ENCODE measurements around the gene PXYLP1.
A peak's percentile ranks its signal among the peaks of the same experiment; 100 is the strongest.

The PXYLP1 gene

GRCh38 chr3:141229132-141229531, 2.5 kb upstream of the PXYLP1 start:
- peak; percentile 26 for DNase-seq

GRCh38 chr3:141230293-141230692, 1.3 kb upstream of the PXYLP1 start:
- DNase-seq, result no peak

GRCh38 chr3:141231952-141232823, 563 bp downstream of the PXYLP1 start:
- DNase-seq, result peak; percentile 60

- DNase-seq, result peak; percentile 24
These were observed 2.0 kb downstream of the PXYLP1 start for GRCh38 chr3:141233457-141234161.

GRCh38 chr3:141234283-141234682, 2.7 kb downstream of the PXYLP1 start:
- DNase-seq, result no peak

- DNase-seq, result no peak
These were observed 4.1 kb downstream of the PXYLP1 start for GRCh38 chr3:141235661-141236171.

- no peak for DNase-seq
These were observed 4.7 kb downstream of the PXYLP1 start for GRCh38 chr3:141236361-141236760.

GRCh38 chr3:141237701-141238521, 6.3 kb downstream of the PXYLP1 start:
- peak; percentile 99 for DNase-seq

GRCh38 chr3:141239511-141240281, 8.1 kb downstream of the PXYLP1 start:
- DNase-seq, result peak; percentile 98

- no peak for DNase-seq
These were observed 8.7 kb downstream of the PXYLP1 start for GRCh38 chr3:141240286-141240685.

- DNase-seq, result no peak
These were observed 9.3 kb downstream of the PXYLP1 start for GRCh38 chr3:141240687-141241615.

GRCh38 chr3:141241616-141242376, 10.2 kb downstream of the PXYLP1 start:
- DNase-seq, result no peak

GRCh38 chr3:141242377-141243092, 10.9 kb downstream of the PXYLP1 start:
- no peak for DNase-seq

GRCh38 chr3:141243271-141243707, 11.7 kb downstream of the PXYLP1 start:
- DNase-seq, result no peak

- DNase-seq, result no peak
These were observed 14.8 kb downstream of the PXYLP1 start for GRCh38 chr3:141246224-141246957.

GRCh38 chr3:141246958-141247301, 15.3 kb downstream of the PXYLP1 start:
- DNase-seq, result no peak

GRCh38 chr3:141248064-141248463, 16.4 kb downstream of the PXYLP1 start:
- DNase-seq, result no peak

GRCh38 chr3:141249041-141249440, 17.4 kb downstream of the PXYLP1 start:
- DNase-seq, result no peak

GRCh38 chr3:141250342-141250741, 18.7 kb downstream of the PXYLP1 start:
- no peak for DNase-seq
